Dermis blood vessel endothelial cell (primary cell): Measurements from ENCODE around the gene IPO8. TPM values are rescaled to one million over a fixed set of nuclear protein-coding genes. Genes with fewer than 3 reads are reported as not detected.
"Not testable (repeated sequence)": the region's sequence is repeated elsewhere in the genome, so short reads cannot be mapped to it uniquely, and the experiment has no call there.

Source experiments
- DNase-seq: peaks from one replicate; pipeline ENCODE4 v3.0.0; 2010
- total RNA-seq: library from RNA; depleted of rRNA; stranded (reverse); fragments of >200 nt; gene quantifications from 2 replicates; pipeline ENCODE4 v1.2.3, GENCODE V29; 2014

The IPO8 gene
- total RNA-seq, 1 donor from 2014 or later = 42.7 TPM

DNA sequence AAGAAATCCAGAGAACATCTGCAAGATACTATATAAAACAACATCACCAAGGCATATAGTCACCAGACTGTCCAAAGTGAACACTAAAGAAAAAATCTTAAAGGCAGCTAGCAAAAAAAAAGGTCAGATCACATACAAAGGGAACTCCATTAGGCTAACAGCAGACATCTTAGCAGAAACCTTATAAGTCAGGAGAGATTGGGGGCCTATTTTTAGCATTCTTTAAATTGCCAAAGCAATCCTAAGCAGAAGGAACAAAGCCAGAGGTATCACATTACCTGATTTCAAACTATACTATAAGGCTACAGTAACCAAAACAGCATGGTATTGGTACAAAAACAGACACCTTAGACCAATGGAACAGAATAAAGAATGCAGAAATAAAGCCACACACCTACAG, 92.5 kb downstream of the IPO8 start:
- DNase-seq = no peak

DNA sequence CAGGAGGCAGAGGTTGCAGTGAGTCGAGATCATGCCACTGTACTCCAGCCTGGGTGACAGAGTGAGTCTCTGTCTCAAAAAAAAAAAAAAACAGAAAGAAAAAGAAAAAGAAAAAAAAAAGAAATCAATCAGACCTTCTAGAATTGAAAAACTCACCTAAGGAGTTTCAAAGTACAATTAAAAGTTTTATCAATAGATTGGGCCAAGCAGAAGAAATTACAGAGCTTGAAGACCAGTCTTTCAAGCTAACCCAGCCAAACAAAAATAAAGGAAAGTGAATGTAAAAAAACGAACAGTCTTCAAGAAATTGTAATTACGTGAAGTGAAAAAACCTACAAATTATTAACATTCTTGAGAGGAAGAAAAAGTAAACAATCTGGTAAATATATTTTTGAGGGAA, 93.0 kb downstream of the IPO8 start:
- no peak for DNase-seq

DNA sequence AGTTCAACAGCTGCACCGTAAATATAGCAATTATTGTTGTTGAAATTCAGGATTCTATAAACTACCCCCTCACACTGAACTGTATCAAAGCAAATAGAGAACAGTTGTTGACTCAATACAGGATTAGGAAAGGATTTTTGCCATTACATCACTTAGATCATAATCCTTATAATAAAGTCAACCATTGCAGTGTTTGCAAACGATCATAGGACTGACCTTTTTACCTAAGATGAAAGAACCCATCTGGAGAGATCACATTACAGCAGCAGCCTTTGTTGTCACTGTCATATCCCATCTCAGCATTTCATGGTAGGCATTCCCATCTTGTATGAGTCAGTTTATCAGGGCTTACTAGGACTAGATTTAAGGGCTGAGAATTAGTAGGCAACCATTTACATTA, 96.1 kb downstream of the IPO8 start:
- no peak for DNase-seq

DNA sequence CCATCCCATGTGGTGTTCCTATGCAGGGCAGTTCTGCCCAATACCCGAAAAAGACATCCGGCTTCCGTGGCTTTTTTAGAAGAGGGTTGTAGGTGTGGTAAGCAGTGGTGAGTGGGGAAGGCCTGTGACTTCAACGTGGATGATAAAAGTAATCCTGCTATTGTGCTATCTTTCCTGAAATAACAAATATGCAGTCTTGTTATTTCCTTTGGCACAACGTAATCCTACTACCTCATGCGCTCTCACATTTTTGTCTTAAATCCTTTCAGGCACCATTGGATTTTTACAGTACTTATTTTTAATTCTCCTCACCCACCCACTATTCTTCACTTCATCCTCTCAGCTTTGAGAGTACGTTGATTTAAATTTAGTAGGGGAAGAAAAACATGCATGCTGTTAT, 96.8 kb downstream of the IPO8 start:
- DNase-seq = peak; percentile 47

DNA sequence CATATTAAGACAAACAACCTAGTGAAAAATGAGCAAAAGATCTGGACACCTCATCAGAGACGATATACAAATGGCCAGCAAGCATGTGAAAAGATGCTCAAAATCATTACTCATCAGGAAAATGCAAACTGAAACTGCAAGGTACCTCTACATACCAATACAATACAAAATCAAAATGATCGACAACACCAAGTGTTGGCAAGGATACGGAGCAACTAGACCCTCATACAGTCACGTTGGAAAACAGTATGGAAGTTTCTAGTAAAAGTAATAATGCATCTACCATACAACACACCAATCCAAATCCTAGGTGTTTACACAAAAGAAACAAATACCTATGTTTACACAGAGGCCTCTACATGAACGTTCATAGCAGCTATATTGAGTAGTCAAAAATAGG, 99.9 kb downstream of the IPO8 start:
- no peak for DNase-seq

DNA sequence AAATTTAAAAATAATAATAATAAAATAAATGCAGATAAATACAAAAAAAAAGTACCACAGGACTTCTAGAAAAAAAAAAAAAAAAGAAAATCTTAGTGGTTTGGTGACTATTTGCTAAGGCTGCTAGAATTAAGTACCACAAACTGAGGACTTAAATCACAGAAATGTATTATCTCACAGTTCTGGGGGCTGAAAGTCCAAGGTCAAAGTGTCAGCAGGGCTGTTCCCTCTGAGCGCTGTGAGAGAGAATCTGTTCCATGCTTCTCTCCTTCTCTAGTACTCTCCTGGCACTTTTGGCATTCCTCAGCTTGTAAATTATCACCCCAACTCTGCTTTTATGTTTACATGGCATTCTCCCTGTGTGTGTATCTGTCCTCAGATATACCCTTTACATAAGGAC, 101.2 kb downstream of the IPO8 start:
- DNase-seq = no peak

DNA sequence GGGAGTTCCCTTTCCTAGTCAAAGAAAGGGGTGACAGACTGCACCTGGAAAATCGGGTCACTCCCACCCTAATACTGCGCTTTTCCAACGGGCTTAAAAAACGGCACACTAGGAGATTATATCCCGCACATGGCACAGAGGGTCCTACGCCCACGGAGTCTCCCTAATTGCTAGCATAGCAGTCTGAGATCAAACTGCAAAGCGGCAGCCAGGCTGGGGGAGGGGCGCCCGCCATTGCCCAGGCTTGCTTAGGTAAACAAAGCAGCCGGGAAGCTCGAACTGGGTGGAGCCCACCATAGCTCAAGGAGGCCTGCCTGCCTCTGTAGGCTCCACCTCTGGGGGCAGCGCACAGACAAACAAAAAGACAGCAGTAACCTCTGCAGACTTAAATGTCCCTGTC, 107.1 kb downstream of the IPO8 start:
- DNase-seq = not testable (repeated sequence)

DNA sequence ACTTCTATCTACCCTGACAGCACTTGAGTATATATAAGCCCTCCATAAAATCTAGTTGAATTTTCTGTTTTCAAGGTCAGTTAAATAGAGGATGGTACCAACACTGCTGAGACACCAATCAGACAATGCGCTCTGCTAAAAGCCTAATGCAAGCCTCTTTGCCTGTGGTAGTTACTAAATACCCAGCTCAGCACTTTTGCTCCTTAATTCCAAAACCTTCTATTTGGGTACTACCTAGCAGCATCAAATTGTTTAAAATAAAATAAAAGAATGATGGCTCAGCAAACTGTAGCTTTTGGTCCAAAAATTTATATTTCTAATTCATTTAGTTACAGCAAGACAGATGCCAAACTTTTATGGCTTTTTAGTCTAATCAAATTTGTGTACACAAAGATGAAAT, 107.9 kb downstream of the IPO8 start:
- DNase-seq = no peak

DNA sequence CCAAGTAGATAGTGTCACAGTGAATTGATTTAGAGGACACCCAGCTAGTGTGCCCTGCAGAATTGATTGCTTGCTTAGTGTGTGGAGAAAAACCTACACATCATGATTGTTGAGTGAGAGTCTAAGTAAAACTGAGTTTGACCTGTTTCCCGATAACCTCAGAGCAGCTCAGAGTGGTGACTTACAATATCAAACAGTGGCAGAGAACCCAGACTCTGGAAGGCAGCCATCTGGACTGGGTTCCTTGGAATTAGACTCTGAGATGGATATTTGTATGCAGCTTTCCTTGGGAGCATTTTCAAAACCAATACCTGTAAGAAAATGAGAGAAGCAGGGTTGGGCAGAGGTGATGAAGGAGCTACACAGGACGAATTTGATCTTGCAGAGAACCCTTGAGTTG, 109.8 kb downstream of the IPO8 start:
- DNase-seq = no peak

DNA sequence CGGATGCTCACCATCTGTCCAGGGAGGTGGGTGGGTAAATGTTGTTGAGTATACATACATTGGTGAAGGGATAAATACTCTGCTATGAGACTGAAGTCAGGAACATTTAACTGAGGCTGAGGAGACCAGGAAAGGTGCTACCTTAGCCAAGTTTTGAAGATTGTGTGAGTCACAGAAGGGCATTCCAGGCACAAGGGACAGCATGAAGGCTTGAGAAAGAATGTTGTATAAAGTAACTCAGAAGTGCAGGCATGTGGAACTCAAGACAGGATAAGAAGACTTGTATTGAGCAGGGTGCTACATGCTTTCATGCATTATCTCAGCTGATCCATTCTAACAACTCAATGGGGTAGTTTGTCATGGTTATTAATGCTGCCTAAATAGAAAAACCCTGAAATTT, 112.7 kb downstream of the IPO8 start:
- no peak for DNase-seq

DNA sequence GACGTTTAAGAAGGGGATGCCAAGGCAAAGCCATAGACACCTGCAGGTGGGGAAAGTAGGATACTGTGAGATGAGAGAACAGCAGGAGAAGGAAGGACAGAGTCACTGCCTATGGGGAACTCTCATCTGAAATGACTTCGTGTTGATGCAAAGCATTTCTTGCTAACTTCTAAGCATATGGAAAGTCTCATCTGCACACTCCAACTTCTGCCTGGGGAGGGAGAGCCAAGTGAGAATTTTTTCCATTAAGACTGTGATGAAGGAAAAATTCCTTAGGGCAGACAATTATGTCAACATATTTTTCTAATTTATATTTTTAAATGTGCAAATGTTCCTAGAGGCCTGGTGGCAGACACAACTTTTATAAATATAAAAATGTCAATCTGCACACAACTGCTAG, 115.3 kb downstream of the IPO8 start:
- no peak for DNase-seq

Other genes with a start within 250 kb of the IPO8 start
- 12.0 and 13.4 TPM in 2 replicates for gene CAPRIN2, start 59.1 kb upstream of the IPO8 start, total RNA-seq
- gene TSPAN11, start 230.9 kb upstream of the IPO8 start, total RNA-seq = 7.7 and 11.4 TPM in 2 replicates